HEK293 (cell line): ENCODE data around the gene USP17L28.
"Not testable (repeated sequence)": the region's sequence is repeated elsewhere in the genome, so short reads cannot be mapped to it uniquely, and the experiment has no call there.

Experiments used
- CTCF ChIA-PET: fragments of 350-600 bp; formaldehyde crosslinking; extraction: SDS; loops from one replicate; lab custom pipeline; 2021; ENCODE audit warnings: antibody characterized with exemption; lab: Yijun Ruan, JAX
- POLR2A ChIA-PET: fragments of 300-600 bp; formaldehyde crosslinking; extraction: SDS; loops from one replicate; lab custom pipeline; 2020; ENCODE audit warnings: antibody characterized with exemption, inconsistent platforms; lab: Yijun Ruan, JAX
- H3K27ac ChIP-seq: fragments of 200-500 bp; sonication (Bioruptor generic); 2 replicates; pipeline ENCODE4 v1.5.1; 2014; ENCODE audit warnings: low read depth, low read length, control low read depth, inconsistent platforms; ENCODE audit errors: extremely low read depth
- H3K36me3 ChIP-seq, 2 experiments: fragments of 200-500 bp in 1 of 2; sonication (Bioruptor generic) in 1 of 2; 1 replicate in 1 of 2; 2 replicates in 1 of 2; pipeline ENCODE4 v1.5.1; 2014 to 2017; ENCODE audit warnings: inconsistent platforms in 2 of 2, low read length in 2 of 2; ENCODE audit not compliant: control insufficient read depth in 2 of 2, insufficient read depth in 1 of 2
- H3K4me1 ChIP-seq: fragments of 200-500 bp; sonication (Bioruptor generic); 2 replicates; pipeline ENCODE4 v1.5.1; 2014; ENCODE audit warnings: mild to moderate bottlenecking, low read length, inconsistent platforms; ENCODE audit not compliant: control insufficient read depth, insufficient read depth
- H3K4me3 ChIP-seq: 2 replicates; pipeline ENCODE4 v1.5.1; 2011; ENCODE audit warnings: low read depth, mild to moderate bottlenecking, control low read depth, low read length, moderate library complexity
- H3K9me3 ChIP-seq: fragments of 200-500 bp; sonication (Bioruptor generic); 2 replicates; pipeline ENCODE4 v1.5.1; 2014; ENCODE audit warnings: low read depth, low read length, inconsistent platforms; ENCODE audit not compliant: control insufficient read depth, insufficient read depth

Gene USP17L28, protein sequence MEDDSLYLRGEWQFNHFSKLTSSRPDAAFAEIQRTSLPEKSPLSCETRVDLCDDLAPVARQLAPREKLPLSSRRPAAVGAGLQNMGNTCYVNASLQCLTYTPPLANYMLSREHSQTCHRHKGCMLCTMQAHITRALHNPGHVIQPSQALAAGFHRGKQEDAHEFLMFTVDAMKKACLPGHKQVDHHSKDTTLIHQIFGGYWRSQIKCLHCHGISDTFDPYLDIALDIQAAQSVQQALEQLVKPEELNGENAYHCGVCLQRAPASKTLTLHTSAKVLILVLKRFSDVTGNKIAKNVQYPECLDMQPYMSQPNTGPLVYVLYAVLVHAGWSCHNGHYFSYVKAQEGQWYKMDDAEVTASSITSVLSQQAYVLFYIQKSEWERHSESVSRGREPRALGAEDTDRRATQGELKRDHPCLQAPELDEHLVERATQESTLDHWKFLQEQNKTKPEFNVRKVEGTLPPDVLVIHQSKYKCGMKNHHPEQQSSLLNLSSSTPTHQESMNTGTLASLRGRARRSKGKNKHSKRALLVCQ

DNA sequence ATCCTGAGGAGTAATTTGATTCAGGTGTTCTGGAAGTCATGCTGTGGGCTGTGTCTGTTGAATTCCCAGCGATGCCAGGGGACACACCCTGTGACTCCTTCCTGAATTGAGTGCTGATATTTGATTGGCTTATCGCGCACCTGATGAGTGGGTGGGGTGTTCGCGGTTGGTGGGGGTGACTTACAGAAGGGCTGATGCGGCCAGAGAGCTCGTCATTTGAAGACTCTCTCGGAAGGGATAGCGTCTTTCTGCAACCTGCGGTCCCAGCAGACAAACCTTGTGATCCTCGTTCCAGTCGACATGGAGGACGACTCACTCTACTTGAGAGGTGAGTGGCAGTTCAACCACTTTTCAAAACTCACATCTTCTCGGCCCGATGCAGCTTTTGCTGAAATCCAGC, at the start of gene USP17L28:
USP17L28 (plus strand) TSS at position 301 of the 400 bp plus-strand sequence; CDS start at position 301, 0 bp downstream.
- H3K4me3 ChIP-seq, H3K27ac ChIP-seq, H3K4me1 ChIP-seq, H3K36me3 ChIP-seq, H3K9me3 ChIP-seq, CTCF ChIA-PET, POLR2A ChIA-PET: not testable (repeated sequence)

DNA sequence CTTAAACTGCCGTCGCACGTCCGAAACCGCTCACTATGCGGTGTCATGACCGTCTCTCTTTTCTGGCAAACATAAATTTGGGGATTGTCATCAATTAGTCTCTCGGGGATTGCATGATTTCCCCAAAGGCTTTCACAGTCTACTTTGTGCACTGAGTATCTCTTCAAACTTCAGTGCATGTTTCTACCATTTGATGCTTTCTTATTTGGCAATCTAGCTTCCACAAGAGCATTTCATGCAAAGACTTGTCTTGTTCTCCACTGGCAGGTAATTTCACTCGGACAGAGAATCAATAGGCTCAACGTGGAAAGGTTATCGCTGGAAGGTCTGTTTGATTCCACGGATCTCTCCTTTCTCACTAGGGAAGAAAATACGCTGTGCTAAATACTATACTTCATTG, 24.5 kb upstream of the USP17L28 start:
- H3K36me3 ChIP-seq, H3K27ac ChIP-seq, H3K4me3 ChIP-seq, POLR2A ChIA-PET, H3K4me1 ChIP-seq, H3K9me3 ChIP-seq, CTCF ChIA-PET: not testable (repeated sequence)

DNA sequence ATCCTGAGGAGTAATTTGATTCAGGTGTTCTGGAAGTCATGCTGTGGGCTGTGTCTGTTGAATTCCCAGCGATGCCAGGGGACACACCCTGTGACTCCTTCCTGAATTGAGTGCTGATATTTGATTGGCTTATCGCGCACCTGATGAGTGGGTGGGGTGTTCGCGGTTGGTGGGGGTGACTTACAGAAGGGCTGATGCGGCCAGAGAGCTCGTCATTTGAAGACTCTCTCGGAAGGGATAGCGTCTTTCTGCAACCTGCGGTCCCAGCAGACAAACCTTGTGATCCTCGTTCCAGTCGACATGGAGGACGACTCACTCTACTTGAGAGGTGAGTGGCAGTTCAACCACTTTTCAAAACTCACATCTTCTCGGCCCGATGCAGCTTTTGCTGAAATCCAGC, 23.8 kb upstream of the USP17L28 start, which contains the start of gene USP17L24:
USP17L24 (plus strand) TSS at position 301 of the 400 bp plus-strand sequence; CDS start at position 301, 0 bp downstream.
- H3K4me3 ChIP-seq, H3K27ac ChIP-seq, H3K36me3 ChIP-seq, H3K4me1 ChIP-seq, CTCF ChIA-PET, H3K9me3 ChIP-seq, POLR2A ChIA-PET: not testable (repeated sequence)

DNA sequence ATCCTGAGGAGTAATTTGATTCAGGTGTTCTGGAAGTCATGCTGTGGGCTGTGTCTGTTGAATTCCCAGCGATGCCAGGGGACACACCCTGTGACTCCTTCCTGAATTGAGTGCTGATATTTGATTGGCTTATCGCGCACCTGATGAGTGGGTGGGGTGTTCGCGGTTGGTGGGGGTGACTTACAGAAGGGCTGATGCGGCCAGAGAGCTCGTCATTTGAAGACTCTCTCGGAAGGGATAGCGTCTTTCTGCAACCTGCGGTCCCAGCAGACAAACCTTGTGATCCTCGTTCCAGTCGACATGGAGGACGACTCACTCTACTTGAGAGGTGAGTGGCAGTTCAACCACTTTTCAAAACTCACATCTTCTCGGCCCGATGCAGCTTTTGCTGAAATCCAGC, 19.1 kb upstream of the USP17L28 start, which contains the start of gene USP17L25:
USP17L25 (plus strand) TSS at position 301 of the 400 bp plus-strand sequence; CDS start at position 301, 0 bp downstream.
- H3K27ac ChIP-seq, POLR2A ChIA-PET, H3K36me3 ChIP-seq, H3K4me3 ChIP-seq, CTCF ChIA-PET, H3K9me3 ChIP-seq, H3K4me1 ChIP-seq: not testable (repeated sequence)

DNA sequence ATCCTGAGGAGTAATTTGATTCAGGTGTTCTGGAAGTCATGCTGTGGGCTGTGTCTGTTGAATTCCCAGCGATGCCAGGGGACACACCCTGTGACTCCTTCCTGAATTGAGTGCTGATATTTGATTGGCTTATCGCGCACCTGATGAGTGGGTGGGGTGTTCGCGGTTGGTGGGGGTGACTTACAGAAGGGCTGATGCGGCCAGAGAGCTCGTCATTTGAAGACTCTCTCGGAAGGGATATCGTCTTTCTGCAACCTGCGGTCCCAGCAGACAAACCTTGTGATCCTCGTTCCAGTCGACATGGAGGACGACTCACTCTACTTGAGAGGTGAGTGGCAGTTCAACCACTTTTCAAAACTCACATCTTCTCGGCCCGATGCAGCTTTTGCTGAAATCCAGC, 14.3 kb upstream of the USP17L28 start, which contains the start of gene USP17L26:
USP17L26 (plus strand) TSS at position 301 of the 400 bp plus-strand sequence; CDS start at position 301, 0 bp downstream.
- H3K9me3 ChIP-seq, CTCF ChIA-PET, H3K4me3 ChIP-seq, POLR2A ChIA-PET, H3K27ac ChIP-seq, H3K36me3 ChIP-seq, H3K4me1 ChIP-seq: not testable (repeated sequence)

DNA sequence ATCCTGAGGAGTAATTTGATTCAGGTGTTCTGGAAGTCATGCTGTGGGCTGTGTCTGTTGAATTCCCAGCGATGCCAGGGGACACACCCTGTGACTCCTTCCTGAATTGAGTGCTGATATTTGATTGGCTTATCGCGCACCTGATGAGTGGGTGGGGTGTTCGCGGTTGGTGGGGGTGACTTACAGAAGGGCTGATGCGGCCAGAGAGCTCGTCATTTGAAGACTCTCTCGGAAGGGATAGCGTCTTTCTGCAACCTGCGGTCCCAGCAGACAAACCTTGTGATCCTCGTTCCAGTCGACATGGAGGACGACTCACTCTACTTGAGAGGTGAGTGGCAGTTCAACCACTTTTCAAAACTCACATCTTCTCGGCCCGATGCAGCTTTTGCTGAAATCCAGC, 9.6 kb upstream of the USP17L28 start, which contains the start of gene USP17L5:
USP17L5 (plus strand) TSS at position 301 of the 400 bp plus-strand sequence; CDS start at position 301, 0 bp downstream.
- H3K4me1 ChIP-seq, H3K27ac ChIP-seq, POLR2A ChIA-PET, H3K36me3 ChIP-seq, H3K4me3 ChIP-seq, H3K9me3 ChIP-seq, CTCF ChIA-PET: not testable (repeated sequence)

DNA sequence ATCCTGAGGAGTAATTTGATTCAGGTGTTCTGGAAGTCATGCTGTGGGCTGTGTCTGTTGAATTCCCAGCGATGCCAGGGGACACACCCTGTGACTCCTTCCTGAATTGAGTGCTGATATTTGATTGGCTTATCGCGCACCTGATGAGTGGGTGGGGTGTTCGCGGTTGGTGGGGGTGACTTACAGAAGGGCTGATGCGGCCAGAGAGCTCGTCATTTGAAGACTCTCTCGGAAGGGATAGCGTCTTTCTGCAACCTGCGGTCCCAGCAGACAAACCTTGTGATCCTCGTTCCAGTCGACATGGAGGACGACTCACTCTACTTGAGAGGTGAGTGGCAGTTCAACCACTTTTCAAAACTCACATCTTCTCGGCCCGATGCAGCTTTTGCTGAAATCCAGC, 4.8 kb upstream of the USP17L28 start, which contains the start of gene USP17L27:
USP17L27 (plus strand) TSS at position 301 of the 400 bp plus-strand sequence; CDS start at position 301, 0 bp downstream.
- CTCF ChIA-PET, POLR2A ChIA-PET, H3K36me3 ChIP-seq, H3K27ac ChIP-seq, H3K9me3 ChIP-seq, H3K4me3 ChIP-seq, H3K4me1 ChIP-seq: not testable (repeated sequence)

DNA sequence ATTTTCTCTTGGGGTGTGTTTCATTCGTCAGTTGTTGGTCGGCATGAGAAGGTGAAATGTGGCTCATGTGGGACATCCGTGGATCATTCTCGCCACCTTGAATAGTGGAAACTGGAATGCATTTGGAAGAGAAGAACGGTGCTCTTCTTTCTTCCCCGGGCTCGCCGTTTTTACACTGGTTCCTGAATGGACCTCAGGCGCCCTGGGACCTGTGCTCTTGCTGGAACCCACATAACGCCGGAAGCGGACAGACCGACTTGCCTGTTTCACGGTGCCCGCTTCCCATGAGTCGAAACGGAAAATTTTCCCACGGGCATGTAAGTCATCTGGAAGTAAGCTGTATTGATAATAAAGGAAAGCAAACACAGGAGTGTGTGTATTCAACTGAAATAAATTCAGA, 2.2 kb downstream of the USP17L28 start:
- H3K27ac ChIP-seq, H3K4me3 ChIP-seq, CTCF ChIA-PET, H3K4me1 ChIP-seq, H3K9me3 ChIP-seq, POLR2A ChIA-PET, H3K36me3 ChIP-seq: not testable (repeated sequence)

DNA sequence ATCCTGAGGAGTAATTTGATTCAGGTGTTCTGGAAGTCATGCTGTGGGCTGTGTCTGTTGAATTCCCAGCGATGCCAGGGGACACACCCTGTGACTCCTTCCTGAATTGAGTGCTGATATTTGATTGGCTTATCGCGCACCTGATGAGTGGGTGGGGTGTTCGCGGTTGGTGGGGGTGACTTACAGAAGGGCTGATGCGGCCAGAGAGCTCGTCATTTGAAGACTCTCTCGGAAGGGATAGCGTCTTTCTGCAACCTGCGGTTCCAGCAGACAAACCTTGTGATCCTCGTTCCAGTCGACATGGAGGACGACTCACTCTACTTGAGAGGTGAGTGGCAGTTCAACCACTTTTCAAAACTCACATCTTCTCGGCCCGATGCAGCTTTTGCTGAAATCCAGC, 4.6 kb downstream of the USP17L28 start, which contains the start of gene USP17L29:
USP17L29 (plus strand) TSS at position 301 of the 400 bp plus-strand sequence; CDS start at position 301, 0 bp downstream.
- POLR2A ChIA-PET, H3K27ac ChIP-seq, CTCF ChIA-PET, H3K4me1 ChIP-seq, H3K9me3 ChIP-seq, H3K36me3 ChIP-seq, H3K4me3 ChIP-seq: not testable (repeated sequence)

DNA sequence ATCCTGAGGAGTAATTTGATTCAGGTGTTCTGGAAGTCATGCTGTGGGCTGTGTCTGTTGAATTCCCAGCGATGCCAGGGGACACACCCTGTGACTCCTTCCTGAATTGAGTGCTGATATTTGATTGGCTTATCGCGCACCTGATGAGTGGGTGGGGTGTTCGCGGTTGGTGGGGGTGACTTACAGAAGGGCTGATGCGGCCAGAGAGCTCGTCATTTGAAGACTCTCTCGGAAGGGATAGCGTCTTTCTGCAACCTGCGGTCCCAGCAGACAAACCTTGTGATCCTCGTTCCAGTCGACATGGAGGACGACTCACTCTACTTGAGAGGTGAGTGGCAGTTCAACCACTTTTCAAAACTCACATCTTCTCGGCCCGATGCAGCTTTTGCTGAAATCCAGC, 14.1 kb downstream of the USP17L28 start, which contains the start of gene USP17L30:
USP17L30 (plus strand) TSS at position 301 of the 400 bp plus-strand sequence; CDS start at position 301, 0 bp downstream.
- H3K36me3 ChIP-seq, POLR2A ChIA-PET: not testable (repeated sequence)

More for the DNA sequence above, 14.1 kb downstream of the USP17L28 start, which contains the start of gene USP17L30:
- H3K4me1 ChIP-seq, H3K4me3 ChIP-seq, H3K9me3 ChIP-seq, H3K27ac ChIP-seq, CTCF ChIA-PET: not testable (repeated sequence)
